ENCODE data around the gene KRTAP16-1. TPM values are rescaled to one million over a fixed set of nuclear protein-coding genes. Genes with fewer than 3 reads are reported as not detected.

KRTAP16-1 gene
- total RNA-seq, 1 experiment from 2014 or later, result not detected

DNA sequence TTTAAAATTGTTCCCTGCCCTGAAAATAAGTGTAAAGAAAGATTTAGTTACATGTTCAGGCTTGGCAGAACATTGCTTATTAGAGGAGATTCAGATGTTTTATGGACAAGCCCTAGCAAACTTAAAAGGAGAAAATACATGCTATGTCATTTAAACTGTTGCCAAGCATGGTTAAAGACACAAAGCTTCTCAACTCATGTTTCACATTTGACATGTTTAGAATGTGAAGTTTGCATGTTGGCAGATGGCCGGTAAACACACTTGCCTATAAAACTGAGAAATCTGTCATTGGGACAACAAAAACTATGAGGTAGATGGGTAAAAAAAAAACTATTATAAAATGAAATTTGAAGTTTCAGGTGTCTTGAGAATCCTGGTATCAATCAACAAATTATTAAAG, 12.3 kb downstream of the KRTAP16-1 start:
- POLR2A ChIA-PET, result no interaction called here
- Mint-ChIP-seq H3K27ac (no peak overlapping the region), H3K27me3 (ENCODE audit: low read depth) (no peaks in the 10 kb centered on the region; the same call in 1 of the 2 replicates), H3K4me1 (peaks cover 7% of the 10 kb centered on the region; the same call in 1 of the 2 replicates), H3K4me3 (no peak overlapping the region), H3K9me3 (peaks cover 6% of the 10 kb centered on the region; the same call in 1 of the 2 replicates), H3K36me3 (no peaks in the 10 kb centered on the region)
- TF ChIP-seq RELA (CRISPR knock-in tag; IDR thresholded peaks at IDR 0.05; ENCODE audit: borderline replicate concordance), result no peak
- no peak for TF ChIP-seq ZNF512 (CRISPR knock-in tag; IDR thresholded peaks at IDR 0.05; ENCODE audit: borderline replicate concordance)
- no peak for TF ChIP-seq TCF7 (CRISPR knock-in tag; IDR thresholded peaks at IDR 0.05; ENCODE audit: low read depth)
- no peak for TF ChIP-seq IRF2 (CRISPR knock-in tag; IDR thresholded peaks at IDR 0.05; ENCODE audit: borderline replicate concordance, low read depth)
- TF ChIP-seq, protein P1, sequence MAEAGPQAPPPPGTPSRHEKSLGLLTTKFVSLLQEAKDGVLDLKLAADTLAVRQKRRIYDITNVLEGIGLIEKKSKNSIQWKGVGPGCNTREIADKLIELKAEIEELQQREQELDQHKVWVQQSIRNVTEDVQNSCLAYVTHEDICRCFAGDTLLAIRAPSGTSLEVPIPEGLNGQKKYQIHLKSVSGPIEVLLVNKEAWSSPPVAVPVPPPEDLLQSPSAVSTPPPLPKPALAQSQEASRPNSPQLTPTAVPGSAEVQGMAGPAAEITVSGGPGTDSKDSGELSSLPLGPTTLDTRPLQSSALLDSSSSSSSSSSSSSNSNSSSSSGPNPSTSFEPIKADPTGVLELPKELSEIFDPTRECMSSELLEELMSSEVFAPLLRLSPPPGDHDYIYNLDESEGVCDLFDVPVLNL (CRISPR knock-in tag; IDR thresholded peaks at IDR 0.05; ENCODE audit: borderline replicate concordance, low read depth), result no peak
- TF ChIP-seq MXD4 (CRISPR knock-in tag; IDR thresholded peaks at IDR 0.05; ENCODE audit: borderline replicate concordance), result no peak
- TF ChIP-seq, protein P2, sequence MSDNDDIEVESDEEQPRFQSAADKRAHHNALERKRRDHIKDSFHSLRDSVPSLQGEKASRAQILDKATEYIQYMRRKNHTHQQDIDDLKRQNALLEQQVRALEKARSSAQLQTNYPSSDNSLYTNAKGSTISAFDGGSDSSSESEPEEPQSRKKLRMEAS (CRISPR knock-in tag; IDR thresholded peaks at IDR 0.05), result no peak
- DNase-seq (ENCODE audit: low spot score) (no peak), ATAC-seq (no peak)
- CTCF ChIA-PET, result no interaction called here

DNA sequence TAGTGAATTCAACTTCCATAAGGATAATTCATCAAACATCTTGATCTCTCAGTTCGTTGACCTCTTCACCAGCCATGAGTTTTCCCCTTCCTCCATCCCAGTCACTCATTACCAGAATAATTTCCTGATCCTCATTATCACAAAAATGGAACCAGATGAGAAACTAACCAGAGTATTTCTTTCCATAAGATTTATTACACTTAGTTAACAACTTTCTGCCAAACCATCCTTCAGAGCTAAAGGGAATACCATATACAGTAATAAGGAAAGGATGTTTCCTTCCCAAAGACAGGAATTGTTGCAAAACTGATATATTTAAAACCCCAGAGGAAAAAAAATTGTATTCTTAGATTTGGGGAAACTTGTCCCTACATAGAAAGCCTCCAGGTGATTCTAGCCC, 15.1 kb downstream of the KRTAP16-1 start:
- ChIA-PET CTCF (no interaction called here), POLR2A (no interaction called here)
- no peaks in the 10 kb centered on the region for H3K9me3 Mint-ChIP-seq
- H3K4me3 Mint-ChIP-seq, result no peak overlapping the region
- no peak overlapping the region for H3K27ac Mint-ChIP-seq
- no peaks in the 10 kb centered on the region for H3K36me3 Mint-ChIP-seq
- H3K4me1 Mint-ChIP-seq, result peaks cover 4% of the 10 kb centered on the region; the same call in 1 of the 2 replicates
- H3K27me3 Mint-ChIP-seq (ENCODE audit: low read depth), result no peaks in the 10 kb centered on the region; the same call in 1 of the 2 replicates
- TF ChIP-seq, protein P3, sequence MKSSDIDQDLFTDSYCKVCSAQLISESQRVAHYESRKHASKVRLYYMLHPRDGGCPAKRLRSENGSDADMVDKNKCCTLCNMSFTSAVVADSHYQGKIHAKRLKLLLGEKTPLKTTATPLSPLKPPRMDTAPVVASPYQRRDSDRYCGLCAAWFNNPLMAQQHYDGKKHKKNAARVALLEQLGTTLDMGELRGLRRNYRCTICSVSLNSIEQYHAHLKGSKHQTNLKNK (CRISPR knock-in tag; IDR thresholded peaks at IDR 0.05), result no peak
- TF ChIP-seq SOX15 (CRISPR knock-in tag; IDR thresholded peaks at IDR 0.05), result no peak
- TF ChIP-seq ZNF423 (CRISPR knock-in tag; IDR thresholded peaks at IDR 0.05), result no peak
- no peak for TF ChIP-seq GTF2I (CRISPR knock-in tag; conservative IDR thresholded peaks at IDR 0.05)
- TF ChIP-seq SMAD3 (CRISPR knock-in tag; IDR thresholded peaks at IDR 0.05; ENCODE audit: borderline replicate concordance), result no peak
- TF ChIP-seq, protein P4, sequence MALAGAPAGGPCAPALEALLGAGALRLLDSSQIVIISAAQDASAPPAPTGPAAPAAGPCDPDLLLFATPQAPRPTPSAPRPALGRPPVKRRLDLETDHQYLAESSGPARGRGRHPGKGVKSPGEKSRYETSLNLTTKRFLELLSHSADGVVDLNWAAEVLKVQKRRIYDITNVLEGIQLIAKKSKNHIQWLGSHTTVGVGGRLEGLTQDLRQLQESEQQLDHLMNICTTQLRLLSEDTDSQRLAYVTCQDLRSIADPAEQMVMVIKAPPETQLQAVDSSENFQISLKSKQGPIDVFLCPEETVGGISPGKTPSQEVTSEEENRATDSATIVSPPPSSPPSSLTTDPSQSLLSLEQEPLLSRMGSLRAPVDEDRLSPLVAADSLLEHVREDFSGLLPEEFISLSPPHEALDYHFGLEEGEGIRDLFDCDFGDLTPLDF (CRISPR knock-in tag; IDR thresholded peaks at IDR 0.05), result no peak
- TF ChIP-seq IRF2 (CRISPR knock-in tag; IDR thresholded peaks at IDR 0.05; ENCODE audit: borderline replicate concordance, low read depth), result no peak
- no peak for TF ChIP-seq NR1H2 (CRISPR knock-in tag; IDR thresholded peaks at IDR 0.05)
- TF ChIP-seq USF2 (CRISPR knock-in tag; IDR thresholded peaks at IDR 0.05), result no peak
- no peak for TF ChIP-seq FOXP1 (CRISPR knock-in tag; IDR thresholded peaks at IDR 0.05; ENCODE audit: borderline replicate concordance)
- TF ChIP-seq ZNF416 (CRISPR knock-in tag; IDR thresholded peaks at IDR 0.05), result no peak
- DNase-seq (ENCODE audit: low spot score) (no peak), ATAC-seq (no peak)

GRCh38 chr17:41287050-41287449, 22.1 kb downstream of the KRTAP16-1 start:
- H3K27ac Mint-ChIP-seq, result no peak overlapping the region
- no peaks in the 10 kb centered on the region for H3K9me3 Mint-ChIP-seq
- CTCF ChIA-PET, result no interaction called here
- H3K4me1 Mint-ChIP-seq, result peaks cover 20% of the 10 kb centered on the region
- ATAC-seq (no peak), DNase-seq (ENCODE audit: low spot score) (no peak)
- no peaks in the 10 kb centered on the region for H3K27me3 Mint-ChIP-seq (ENCODE audit: low read depth)
- no peaks in the 10 kb centered on the region for H3K36me3 Mint-ChIP-seq
- no peak overlapping the region for H3K4me3 Mint-ChIP-seq
- POLR2A ChIA-PET, result no interaction called here
- TF ChIP-seq ZBTB21 (CRISPR knock-in tag; IDR thresholded peaks at IDR 0.05; ENCODE audit: borderline replicate concordance), result no peak
- TF ChIP-seq CTCF (IDR thresholded peaks at IDR 0.05), result no peak
- TF ChIP-seq TEAD1 (CRISPR knock-in tag; IDR thresholded peaks at IDR 0.05), result no peak
